ENCODE measurements around the gene LRP1B.
"Not testable (repeated sequence)": the region's sequence is repeated elsewhere in the genome, so short reads cannot be mapped to it uniquely, and the experiment has no call there.

Gene LRP1B

GRCh38 chr2:140528982-140529381 is 1601.8 kb downstream of the LRP1B start:
- no peak for DNase-seq (ENCODE audit: low spot score)

DNA sequence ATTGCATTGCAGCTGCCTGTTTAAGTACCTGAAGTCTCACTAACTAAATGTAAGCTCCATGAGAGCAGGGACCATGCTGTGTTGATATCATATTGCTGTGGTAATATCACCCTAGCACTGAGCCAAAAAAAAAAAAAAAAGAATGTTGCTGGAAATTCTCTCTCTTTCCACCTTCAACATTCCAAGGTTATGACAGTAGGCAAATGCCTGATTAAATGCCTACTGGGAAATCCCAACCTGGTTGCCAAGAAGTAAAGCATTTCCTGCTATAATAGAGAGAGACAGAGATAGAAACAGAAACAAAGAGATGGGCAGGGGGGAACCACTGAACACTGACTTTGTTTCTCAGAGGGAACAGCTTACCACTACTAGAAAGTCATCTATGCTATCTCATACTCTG is 1604.2 kb downstream of the LRP1B start:
- no peak for DNase-seq (ENCODE audit: low spot score)

- no peak for DNase-seq (ENCODE audit: low spot score)
Measured at GRCh38 chr2:140512106-140512505, 1618.7 kb downstream of the LRP1B start.

GRCh38 chr2:140509765-140510164 is 1621.1 kb downstream of the LRP1B start:
- no peak for DNase-seq (ENCODE audit: low spot score)

GRCh38 chr2:140508756-140509155 is 1622.1 kb downstream of the LRP1B start:
- DNase-seq (ENCODE audit: low spot score): no peak

DNA sequence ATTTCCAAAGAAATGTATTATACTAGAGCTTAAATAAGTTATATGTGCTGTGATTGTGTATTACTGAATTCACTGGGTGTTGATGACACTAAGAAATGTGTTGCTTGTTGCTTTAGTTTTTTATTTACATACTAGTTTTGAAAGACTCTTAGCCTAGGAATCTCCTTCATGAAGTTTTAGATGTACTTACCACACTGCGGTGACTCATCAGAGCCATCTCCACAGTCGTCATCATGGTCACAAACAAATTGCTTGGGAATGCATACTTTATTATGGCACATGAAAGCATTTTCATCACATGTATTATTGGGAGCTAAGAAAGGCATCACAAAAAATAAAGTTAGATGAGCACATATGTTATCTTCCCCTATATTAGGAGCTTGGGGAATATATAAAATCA is 1624.2 kb downstream of the LRP1B start:
- no peak for DNase-seq (ENCODE audit: low spot score)

GRCh38 chr2:140504601-140505000 is 1626.2 kb downstream of the LRP1B start:
- DNase-seq (ENCODE audit: low spot score): no peak

DNA sequence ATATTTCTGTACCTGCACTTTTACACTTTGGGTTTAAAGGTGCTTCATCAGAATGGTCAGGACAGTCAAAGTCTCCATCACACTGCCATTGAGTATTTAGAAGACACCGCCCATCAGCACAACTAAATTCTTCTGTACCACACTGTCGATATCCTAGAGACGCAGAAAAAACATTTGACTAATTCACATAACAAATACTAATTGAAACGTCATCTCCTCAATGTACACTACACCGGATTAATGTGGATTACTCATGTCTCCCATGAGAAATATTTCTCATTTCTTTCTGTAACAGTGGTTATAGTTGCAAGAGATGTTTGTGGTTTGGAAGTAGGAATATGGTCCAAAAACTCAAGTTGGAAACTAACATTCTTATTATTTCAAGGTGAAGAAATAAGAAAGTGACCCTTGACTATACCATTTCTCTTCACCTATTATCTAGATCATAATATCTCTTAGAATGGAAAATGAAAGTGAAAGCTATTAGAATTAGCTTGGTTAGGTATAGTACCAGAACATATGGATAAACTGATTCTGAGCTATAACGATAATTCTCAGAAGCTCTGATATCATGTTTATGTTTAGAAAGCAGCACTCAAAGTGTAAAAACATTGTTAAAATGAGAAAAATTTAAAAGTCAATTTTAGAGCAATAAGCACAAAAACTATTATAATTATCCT is 1627.7 kb downstream of the LRP1B start:
- peak; percentile 12 for DNase-seq (ENCODE audit: low spot score)

DNA sequence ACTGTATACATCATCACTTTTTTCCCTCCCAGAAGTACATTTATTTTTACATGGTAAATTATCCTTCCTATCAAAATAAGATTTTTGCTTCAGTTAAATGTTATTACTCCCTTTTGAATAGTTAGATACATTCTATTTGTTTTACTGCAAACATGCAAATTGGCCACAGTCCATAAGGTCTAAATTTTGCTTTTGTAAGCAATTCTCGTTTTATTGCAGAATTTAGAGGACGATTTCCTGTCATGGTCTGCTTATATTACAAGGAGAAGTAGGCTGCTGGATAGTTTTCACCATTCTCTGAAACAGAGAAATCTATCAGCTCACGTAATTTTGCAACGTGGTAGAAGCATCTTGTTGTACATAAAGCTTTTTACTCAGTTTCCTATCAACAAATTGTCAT is 1632.5 kb downstream of the LRP1B start:
- no peak for DNase-seq (ENCODE audit: low spot score)

DNA sequence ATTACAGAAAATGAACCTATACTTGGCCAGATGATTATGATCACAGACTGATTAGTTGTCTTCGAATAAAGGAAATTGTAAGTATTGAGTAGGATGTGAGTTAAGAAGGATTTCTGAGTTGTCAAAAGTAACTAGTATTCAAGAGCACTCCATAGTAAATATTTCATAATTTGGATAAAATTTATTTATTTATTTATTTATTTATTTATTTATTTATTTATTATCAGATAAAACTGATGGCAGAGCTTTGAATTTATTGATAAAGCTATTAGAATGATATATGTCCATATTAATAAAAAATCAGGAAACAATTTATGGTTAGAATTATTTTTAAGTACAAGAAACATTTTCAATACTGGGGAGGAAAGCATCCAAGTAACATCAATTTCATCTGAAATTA is 1634.1 kb downstream of the LRP1B start:
- no peak for DNase-seq (ENCODE audit: low spot score)

- no peak for DNase-seq (ENCODE audit: low spot score)
Measured at GRCh38 chr2:140491876-140492275, 1638.9 kb downstream of the LRP1B start.

- DNase-seq (ENCODE audit: low spot score): no peak
Measured at GRCh38 chr2:140489193-140489592, 1641.6 kb downstream of the LRP1B start.

DNA sequence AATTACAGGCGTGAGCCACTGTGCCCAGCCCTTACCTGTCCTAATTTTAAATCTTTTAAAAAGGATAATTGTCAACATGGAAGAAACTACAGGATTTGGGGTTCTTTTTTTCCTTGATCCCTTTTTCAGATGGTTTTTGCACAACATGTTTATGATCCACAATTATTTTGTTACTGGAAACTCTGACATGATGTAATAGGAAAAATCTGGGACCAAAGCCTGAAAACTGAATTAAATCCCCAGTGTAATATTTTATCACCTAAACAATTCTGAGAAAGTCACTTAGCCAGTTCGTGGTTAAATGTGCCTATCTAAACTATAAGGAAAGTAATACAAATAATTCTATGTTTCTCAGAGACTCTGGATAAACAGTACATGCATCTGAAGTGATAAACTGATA is 1649.7 kb downstream of the LRP1B start:
- DNase-seq (ENCODE audit: low spot score): no peak

GRCh38 chr2:140473851-140474250 is 1657.0 kb downstream of the LRP1B start:
- no peak for DNase-seq (ENCODE audit: low spot score)

GRCh38 chr2:140472676-140473075 is 1658.1 kb downstream of the LRP1B start:
- no peak for DNase-seq (ENCODE audit: low spot score)

- DNase-seq (ENCODE audit: low spot score): no peak
Measured at GRCh38 chr2:140465301-140465700, 1665.5 kb downstream of the LRP1B start.

- no peak for DNase-seq (ENCODE audit: low spot score)
Measured at GRCh38 chr2:140462990-140463389, 1667.8 kb downstream of the LRP1B start.

GRCh38 chr2:140457483-140457882 is 1673.3 kb downstream of the LRP1B start:
- DNase-seq (ENCODE audit: low spot score): no peak

GRCh38 chr2:140455315-140455714 is 1675.5 kb downstream of the LRP1B start:
- no peak for DNase-seq (ENCODE audit: low spot score)

- no peak for DNase-seq (ENCODE audit: low spot score)
Measured at GRCh38 chr2:140454717-140455116, 1676.1 kb downstream of the LRP1B start.

DNA sequence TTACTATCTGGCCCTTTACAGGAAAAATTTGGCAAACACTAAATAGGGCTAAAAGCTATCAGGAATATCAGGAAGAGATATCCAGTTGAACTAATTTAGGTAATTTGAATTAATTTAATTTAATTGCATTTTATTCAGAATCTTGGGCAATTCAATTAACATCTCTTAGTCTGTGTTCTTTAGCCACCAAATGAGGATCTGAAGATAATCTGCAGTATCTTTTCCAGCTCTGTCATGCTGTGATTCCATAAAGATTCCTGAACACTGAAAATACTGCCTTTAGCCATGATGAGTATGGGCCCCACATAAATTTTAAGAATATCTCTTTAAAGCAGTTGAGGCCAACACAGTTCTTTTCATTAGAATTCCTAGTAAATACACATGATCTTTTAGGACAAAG is 1679.5 kb downstream of the LRP1B start:
- no peak for DNase-seq (ENCODE audit: low spot score)

GRCh38 chr2:140442319-140442718 is 1688.5 kb downstream of the LRP1B start:
- DNase-seq (ENCODE audit: low spot score): no peak

DNA sequence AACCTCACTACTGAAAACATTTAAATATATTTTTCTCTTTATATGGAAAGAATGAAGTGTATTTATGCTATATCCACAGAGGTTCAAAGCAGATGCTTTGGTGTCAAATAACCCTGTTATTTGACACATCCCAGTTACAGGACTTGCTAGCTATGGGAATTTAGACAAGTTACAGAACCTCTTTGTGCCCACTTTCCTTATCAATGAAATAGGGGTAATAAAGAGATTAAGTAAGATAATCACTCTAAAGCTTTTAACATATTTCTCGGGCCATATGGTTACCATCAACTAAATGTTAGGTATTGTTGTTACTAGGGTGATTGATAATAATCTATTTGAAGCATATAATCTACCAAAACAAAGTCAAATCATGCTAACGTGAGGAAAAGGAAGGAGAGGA is 1690.0 kb downstream of the LRP1B start:
- DNase-seq (ENCODE audit: low spot score): no peak

DNA sequence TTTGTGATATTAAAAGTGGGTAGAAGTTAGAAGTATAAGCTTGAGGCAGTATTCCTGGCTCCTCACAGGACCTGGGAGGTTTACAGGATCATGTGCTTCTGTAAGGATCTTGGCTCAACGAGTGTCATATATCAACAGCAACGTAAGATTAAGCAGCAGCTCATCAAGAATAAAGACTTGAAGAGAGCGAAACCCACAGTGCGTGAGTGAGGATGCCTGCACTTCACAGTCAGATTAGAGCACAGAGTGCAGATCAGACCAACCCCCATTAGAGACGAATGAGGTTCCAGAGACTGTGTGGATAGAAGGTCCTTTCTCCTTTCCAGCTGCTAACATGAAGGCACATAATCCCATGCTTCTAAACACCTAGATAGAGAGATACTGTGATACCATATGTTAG is 1693.9 kb downstream of the LRP1B start:
- no peak for DNase-seq (ENCODE audit: low spot score)

DNA sequence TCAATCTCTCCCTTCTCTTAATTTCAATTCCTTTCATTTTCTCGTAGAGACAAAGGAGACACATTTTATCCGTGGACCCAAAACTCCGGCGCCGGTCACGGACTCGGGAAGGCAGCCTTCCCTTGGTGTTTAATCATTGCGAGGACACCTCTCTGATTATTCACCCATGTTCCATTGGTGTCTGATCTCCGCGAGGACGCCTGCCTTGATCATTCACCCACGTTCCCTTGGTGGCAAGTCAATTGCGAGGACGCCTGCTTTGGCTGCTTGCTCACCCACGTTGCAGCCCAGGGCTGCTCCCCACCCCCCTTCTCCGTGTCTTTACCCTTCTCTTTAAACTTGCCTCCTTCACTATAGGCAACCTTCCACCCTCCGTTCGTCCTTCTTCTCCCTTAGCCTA is 1703.8 kb downstream of the LRP1B start:
- DNase-seq (ENCODE audit: low spot score): not testable (repeated sequence)

Data from LoVo (cell line).